ENCODE results near the gene MAP1B.

The MAP1B gene

DNA sequence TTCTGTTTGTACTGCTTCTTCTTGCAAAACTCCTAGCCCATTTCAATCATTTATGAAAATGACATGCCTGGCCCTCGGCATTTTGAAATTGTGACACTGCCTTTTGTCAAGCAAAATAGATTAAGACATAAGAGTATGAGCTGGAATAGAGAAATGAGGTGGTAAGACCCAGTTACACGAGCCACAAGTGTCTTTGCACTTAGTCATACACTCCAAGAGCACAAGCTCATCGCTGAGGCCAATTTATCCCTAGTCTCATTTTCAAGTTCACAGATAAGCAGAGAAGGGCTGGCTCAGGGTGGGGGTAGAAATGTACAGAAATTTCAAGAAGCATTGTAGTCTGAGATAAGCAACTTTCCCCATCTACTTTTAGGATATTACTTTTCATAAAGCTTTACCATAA is 40.6 kb upstream of the MAP1B start:
- no peak for DNase-seq
- H3K4me1 ChIP-seq: no peaks in the 10 kb centered on the region
- H3K27me3 ChIP-seq: no peaks in the 10 kb centered on the region
- TF ChIP-seq, protein P1, sequence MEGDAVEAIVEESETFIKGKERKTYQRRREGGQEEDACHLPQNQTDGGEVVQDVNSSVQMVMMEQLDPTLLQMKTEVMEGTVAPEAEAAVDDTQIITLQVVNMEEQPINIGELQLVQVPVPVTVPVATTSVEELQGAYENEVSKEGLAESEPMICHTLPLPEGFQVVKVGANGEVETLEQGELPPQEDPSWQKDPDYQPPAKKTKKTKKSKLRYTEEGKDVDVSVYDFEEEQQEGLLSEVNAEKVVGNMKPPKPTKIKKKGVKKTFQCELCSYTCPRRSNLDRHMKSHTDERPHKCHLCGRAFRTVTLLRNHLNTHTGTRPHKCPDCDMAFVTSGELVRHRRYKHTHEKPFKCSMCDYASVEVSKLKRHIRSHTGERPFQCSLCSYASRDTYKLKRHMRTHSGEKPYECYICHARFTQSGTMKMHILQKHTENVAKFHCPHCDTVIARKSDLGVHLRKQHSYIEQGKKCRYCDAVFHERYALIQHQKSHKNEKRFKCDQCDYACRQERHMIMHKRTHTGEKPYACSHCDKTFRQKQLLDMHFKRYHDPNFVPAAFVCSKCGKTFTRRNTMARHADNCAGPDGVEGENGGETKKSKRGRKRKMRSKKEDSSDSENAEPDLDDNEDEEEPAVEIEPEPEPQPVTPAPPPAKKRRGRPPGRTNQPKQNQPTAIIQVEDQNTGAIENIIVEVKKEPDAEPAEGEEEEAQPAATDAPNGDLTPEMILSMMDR (IDR thresholded peaks at IDR 0.05): no peak
- H3K4me3 ChIP-seq: no peak overlapping the region
- no peaks in the 10 kb centered on the region for H3K9me3 ChIP-seq
- no peaks in the 10 kb centered on the region for H3K36me3 ChIP-seq
- H3K27ac ChIP-seq: no peak overlapping the region
- intact Hi-C loops (cut with DNase I; ENCODE audit: low total_unique reads): no loop called here

DNA sequence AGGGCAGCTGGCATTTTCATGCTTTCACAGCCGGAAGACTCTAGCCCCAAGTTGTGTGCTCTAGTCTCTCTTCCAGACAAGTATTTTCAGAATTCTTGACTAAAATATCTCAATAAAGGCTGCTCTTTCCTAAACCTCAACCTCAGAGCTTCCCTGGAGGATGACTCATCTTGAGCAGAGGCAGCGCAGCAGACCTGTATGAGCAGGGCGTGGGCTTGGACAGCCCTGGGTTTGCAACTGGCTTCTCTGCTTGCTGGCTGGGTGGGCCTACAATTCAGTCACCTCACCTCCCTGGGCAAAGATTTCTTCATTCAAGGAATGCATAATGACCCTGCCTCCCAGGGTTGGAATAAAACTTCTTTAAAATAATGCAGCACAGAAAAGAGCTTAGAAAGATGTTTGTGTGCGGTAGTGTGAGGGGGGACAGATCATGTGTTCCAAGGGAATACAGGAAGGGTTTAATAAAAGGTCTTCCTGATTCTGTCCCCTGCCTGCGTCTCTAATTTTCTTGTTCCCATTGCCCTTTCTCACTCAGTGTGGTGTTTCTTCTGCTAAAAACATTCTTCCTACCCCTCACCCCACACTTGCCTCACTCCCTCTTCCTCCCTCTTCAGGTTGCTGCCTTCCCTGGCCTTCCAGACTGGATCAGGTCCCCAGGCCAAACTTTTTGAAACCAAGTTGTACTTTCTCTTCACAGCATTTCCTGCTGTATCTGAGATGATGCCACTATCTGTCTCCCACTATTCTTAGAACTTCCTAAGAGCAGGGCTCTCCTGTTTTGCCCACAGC is 39.4 kb upstream of the MAP1B start:
- no peaks in the 10 kb centered on the region for H3K36me3 ChIP-seq
- DNase-seq: no peak
- H3K27me3 ChIP-seq: no peaks in the 10 kb centered on the region
- no peaks in the 10 kb centered on the region for H3K4me1 ChIP-seq
- H3K27ac ChIP-seq: no peak overlapping the region
- TF ChIP-seq, protein P1 (IDR thresholded peaks at IDR 0.05): no peak
- no peaks in the 10 kb centered on the region for H3K9me3 ChIP-seq
- intact Hi-C loops (cut with DNase I; ENCODE audit: low total_unique reads): no loop called here
- no peak overlapping the region for H3K4me3 ChIP-seq

DNA sequence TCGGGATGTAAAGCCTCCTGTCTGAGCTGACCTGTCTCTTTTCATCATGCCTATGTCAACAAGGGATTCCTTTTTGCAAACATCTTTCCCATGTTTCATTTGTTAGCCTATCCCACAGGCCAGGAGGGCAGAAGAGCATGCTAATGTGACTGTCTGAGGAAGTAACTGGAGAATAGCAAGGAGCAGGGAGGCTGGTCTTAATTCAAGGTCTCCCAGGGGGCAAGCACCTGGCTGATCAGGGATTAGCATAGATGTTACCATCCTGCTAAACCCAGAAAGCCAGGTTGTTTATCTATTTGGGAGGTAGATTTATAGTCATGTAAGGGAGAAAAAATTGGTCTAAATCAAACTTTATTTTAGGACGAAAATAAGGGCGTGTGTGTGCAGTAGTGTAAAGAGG is 36.7 kb upstream of the MAP1B start:
- Histone ChIP-seq H3K27ac (no peak overlapping the region), H3K9me3 (no peaks in the 10 kb centered on the region), H3K27me3 (no peaks in the 10 kb centered on the region), H3K36me3 (no peaks in the 10 kb centered on the region), H3K4me3 (no peak overlapping the region), H3K4me1 (no peaks in the 10 kb centered on the region)
- DNase-seq: no peak
- intact Hi-C loops (cut with DNase I; ENCODE audit: low total_unique reads): no loop called here
- TF ChIP-seq, protein P1 (IDR thresholded peaks at IDR 0.05): no peak

DNA sequence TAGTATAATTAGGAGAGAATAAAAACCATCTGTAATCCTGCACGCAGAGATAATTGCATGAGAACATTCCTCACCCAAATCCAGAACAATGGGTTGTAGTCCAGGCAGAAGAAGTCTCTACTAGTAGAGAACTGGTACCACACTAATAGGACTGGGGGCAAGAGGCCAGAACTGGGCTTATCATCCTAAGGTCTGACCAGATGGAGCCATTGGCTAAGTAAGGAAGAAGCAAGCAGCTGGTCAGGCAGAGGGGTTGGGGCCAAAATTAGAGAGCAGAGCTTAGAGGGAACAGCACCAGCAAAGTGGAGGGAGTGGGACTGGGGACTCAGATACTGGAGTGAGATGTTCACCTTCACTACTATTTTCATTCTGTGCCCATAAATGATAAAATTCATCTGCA is 35.4 kb upstream of the MAP1B start:
- Histone ChIP-seq H3K4me1 (no peaks in the 10 kb centered on the region), H3K9me3 (no peaks in the 10 kb centered on the region), H3K27ac (no peak overlapping the region), H3K27me3 (no peaks in the 10 kb centered on the region), H3K4me3 (no peak overlapping the region), H3K36me3 (no peaks in the 10 kb centered on the region)
- no peak for DNase-seq
- TF ChIP-seq, protein P1 (IDR thresholded peaks at IDR 0.05): no peak
- intact Hi-C loops (cut with DNase I; ENCODE audit: low total_unique reads): no loop called here

DNA sequence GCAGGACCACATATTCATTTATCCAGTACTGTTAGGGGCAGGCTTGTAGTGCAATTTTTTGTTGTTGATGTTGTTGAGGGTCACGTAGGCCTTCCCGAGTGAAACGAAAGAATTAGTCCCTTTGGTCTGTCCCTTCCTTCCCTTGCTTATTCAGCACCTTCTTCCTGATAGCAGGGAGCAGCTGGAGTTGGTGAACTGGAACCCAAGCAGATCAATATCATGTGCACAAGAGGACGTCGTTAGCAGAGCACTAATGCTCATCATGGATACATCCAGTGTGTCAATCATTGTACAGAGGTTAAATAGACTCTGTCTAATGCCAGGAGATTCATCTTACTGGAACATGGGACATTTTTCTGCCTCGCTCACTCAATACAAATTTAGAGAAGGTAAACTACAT is 33.0 kb upstream of the MAP1B start:
- no peak for DNase-seq
- TF ChIP-seq, protein P1 (IDR thresholded peaks at IDR 0.05): no peak
- H3K27ac ChIP-seq: no peak overlapping the region
- no peak overlapping the region for H3K4me3 ChIP-seq
- H3K36me3 ChIP-seq: no peaks in the 10 kb centered on the region
- intact Hi-C loops (cut with DNase I; ENCODE audit: low total_unique reads): no loop called here
- H3K27me3 ChIP-seq: no peaks in the 10 kb centered on the region
- H3K9me3 ChIP-seq: no peaks in the 10 kb centered on the region
- peaks cover 0 to 2% (median 0%) of the 10 kb centered on the region in 4 donors for H3K4me1 ChIP-seq
